SK-N-MC (cell line): ENCODE results near the gene MFSD12.
"Not testable (repeated sequence)": the region's sequence is repeated elsewhere in the genome, so short reads cannot be mapped to it uniquely, and the experiment has no call there.

Source experiments
- DNase-seq: peaks from one replicate; pipeline ENCODE4 v3.0.0-alpha.2; 2011; ENCODE audit warnings: low read depth, low spot score
- H3K27ac ChIP-seq: fragments of 200-600 bp; sonication (generic); 2 replicates; pipeline ENCODE4 v1.5.1; 2016; ENCODE audit warnings: mixed run types
- H3K36me3 ChIP-seq: fragments of 200-600 bp; sonication (generic); 2 replicates; pipeline ENCODE4 v1.6.1; 2017; ENCODE audit warnings: antibody characterized with exemption, low read length, mixed read lengths; ENCODE audit not compliant: insufficient read depth
- H3K4me3 ChIP-seq: fragments of 200-600 bp; sonication (generic); 2 replicates; pipeline ENCODE4 v1.5.1; 2016
- H3K9ac ChIP-seq: fragments of 200-600 bp; sonication (generic); 2 replicates; pipeline ENCODE4 v1.8.0; 2017; ENCODE audit warnings: mixed run types, mixed read lengths; ENCODE audit not compliant: insufficient read length
- H3K9me3 ChIP-seq: fragments of 200-600 bp; sonication (generic); 2 replicates; pipeline ENCODE4 v1.6.1; 2017; ENCODE audit warnings: low read depth, mild to moderate bottlenecking, antibody characterized with exemption, low read length, moderate library complexity, mixed read lengths
- EZH2 ChIP-seq: fragments of 200-600 bp; sonication (generic); IDR thresholded peaks from one replicate; pipeline ENCODE4 v1.6.1; 2017; ENCODE audit warnings: antibody characterized with exemption
- FOXP2 ChIP-seq: optimal IDR thresholded peaks from 2 replicates; pipeline ENCODE3; 2011; ENCODE audit warnings: mild to moderate bottlenecking, moderate library complexity; ENCODE audit not compliant: insufficient read depth; ENCODE audit errors: extremely low read length, control extremely low read depth
- POLR2AphosphoS5 ChIP-seq: IDR thresholded peaks from 2 replicates; pipeline ENCODE4 v1.6.1; 2012; ENCODE audit warnings: mild to moderate bottlenecking, low read depth, low read length, borderline replicate concordance

MFSD12 gene

GRCh38 chr19:3532154-3532786 lies 25.1 kb downstream of the MFSD12 start:
- Histone ChIP-seq H3K27ac (no peak overlapping the region), H3K36me3 (peaks cover 27% of the 10 kb centered on the region; the same call in 1 of the 2 replicates), H3K9ac (no peak overlapping the region), H3K9me3 (no peaks in the 10 kb centered on the region), H3K4me3 (no peak overlapping the region)
- TF ChIP-seq POLR2AphosphoS5 (no peak), FOXP2 (no peak), EZH2 (no peak)
- DNase-seq = no peak

DNA sequence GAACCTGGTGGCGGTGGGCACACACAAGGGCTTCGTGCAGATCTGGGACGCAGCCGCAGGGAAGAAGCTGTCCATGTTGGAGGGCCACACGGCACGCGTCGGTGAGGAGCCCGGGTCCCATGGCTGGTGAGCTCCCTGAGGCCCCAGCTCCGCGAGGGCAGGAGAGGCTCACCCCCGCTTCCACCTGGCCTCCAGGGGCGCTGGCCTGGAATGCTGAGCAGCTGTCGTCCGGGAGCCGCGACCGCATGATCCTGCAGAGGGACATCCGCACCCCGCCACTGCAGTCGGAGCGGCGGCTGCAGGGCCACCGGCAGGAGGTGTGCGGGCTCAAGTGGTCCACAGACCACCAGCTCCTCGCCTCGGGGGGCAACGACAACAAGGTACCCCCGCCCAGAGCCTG lies 25.7 kb downstream of the MFSD12 start:
- Histone ChIP-seq H3K36me3 (peaks cover 32% of the 10 kb centered on the region; the same call in 1 of the 2 replicates), H3K9ac (no peak overlapping the region), H3K27ac (no peak overlapping the region), H3K9me3 (no peaks in the 10 kb centered on the region), H3K4me3 (no peak overlapping the region)
- no peak for DNase-seq
- no peak for TF ChIP-seq FOXP2
- TF ChIP-seq POLR2AphosphoS5 = no peak
- TF ChIP-seq EZH2 = no peak

DNA sequence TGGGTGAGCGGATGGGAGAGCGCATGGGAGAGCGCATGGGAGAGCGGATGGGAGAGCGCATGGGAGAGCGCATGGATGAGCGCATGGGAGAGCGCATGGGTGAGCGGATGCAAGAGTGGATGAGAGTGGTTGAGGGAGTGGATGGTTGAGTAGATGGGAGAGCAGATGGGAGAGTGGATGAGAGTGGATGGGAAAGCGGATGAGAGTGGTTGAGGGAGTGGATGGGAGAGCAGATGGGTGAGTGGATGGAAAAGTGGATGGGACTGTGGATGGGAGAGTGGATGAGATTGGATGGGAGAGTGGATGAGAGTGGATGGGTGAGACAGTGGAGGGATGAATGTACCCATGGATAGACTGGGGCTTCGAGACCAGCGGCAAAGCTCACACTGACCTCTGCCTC lies 27.0 kb downstream of the MFSD12 start:
- TF ChIP-seq FOXP2 (no peak), POLR2AphosphoS5 (no peak), EZH2 (no peak)
- H3K27ac ChIP-seq = no peak overlapping the region
- no peak overlapping the region for H3K9ac ChIP-seq
- no peak for DNase-seq
- no peaks in the 10 kb centered on the region for H3K9me3 ChIP-seq
- H3K4me3 ChIP-seq = no peak overlapping the region
- peaks cover 37% of the 10 kb centered on the region; the same call in 1 of the 2 replicates for H3K36me3 ChIP-seq

DNA sequence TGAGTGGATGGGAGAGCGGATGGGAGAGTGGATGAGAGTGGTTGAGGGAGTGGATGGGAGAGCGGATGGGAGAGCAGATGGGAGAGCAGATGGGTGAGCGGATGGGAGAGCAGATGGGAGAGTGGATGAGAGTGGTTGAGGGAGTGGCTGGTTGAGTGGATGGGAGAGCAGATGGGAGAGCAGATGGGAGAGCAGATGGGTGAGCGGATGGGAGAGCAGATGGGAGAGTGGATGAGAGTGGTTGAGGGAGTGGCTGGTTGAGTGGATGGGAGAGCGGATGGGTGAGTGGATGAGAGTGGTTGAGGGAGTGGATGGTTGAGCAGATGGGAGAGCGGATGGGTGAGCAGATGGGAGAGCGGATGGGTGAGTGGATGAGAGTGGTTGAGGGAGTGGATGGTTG lies 28.1 kb downstream of the MFSD12 start:
- H3K36me3 ChIP-seq = peaks cover 35% of the 10 kb centered on the region; the same call in 1 of the 2 replicates
- not testable (repeated sequence) for H3K27ac ChIP-seq, H3K9me3 ChIP-seq, H3K4me3 ChIP-seq, DNase-seq, H3K9ac ChIP-seq

DNA sequence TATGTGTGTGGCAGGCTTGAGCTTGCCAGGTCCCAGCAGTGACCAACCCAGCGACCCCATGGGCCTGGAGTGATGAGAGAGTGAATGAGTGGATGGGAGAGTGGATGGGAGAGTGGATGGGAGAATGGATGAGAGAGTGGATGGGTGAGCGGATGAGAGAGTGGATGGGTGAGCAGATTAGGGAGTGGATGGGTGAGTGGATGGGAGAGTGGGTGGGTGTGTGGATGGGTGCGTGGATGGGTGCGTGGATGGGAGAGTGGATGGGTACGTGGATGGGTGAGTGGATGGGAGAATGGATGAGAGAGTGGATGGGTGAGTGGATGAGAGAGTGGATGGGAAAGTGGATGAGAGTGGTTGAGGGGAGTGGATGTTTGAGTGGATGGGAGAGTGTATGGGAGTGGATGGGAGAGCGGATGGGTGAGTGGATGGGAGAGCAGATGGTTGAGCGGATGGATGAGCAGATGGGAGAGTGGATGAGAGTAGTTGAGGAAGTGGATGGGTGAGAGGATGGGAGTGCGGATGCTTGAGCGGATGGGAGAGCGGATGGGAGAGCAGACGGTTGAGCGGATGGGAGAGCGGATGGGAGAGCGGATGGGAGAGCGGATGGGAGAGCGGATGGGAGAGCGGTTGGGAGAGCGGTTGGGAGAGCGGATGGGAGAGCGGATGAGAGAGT lies 28.7 kb downstream of the MFSD12 start:
- Histone ChIP-seq H3K36me3 (peaks cover 40% of the 10 kb centered on the region; the same call in 1 of the 2 replicates), H3K9ac (no peak overlapping the region), H3K27ac (no peak overlapping the region), H3K4me3 (no peak overlapping the region), H3K9me3 (no peaks in the 10 kb centered on the region)
- TF ChIP-seq FOXP2 (no peak), POLR2AphosphoS5 (no peak), EZH2 (no peak)
- no peak for DNase-seq

GRCh38 chr19:3528080-3528479 lies 29.3 kb downstream of the MFSD12 start:
- Histone ChIP-seq H3K36me3 (peaks cover 34% of the 10 kb centered on the region; the same call in 1 of the 2 replicates), H3K9ac (no peak overlapping the region), H3K27ac (no peak overlapping the region), H3K9me3 (no peaks in the 10 kb centered on the region), H3K4me3 (no peak overlapping the region)
- TF ChIP-seq POLR2AphosphoS5 (no peak), FOXP2 (no peak), EZH2 (no peak)
- DNase-seq = no peak

DNA sequence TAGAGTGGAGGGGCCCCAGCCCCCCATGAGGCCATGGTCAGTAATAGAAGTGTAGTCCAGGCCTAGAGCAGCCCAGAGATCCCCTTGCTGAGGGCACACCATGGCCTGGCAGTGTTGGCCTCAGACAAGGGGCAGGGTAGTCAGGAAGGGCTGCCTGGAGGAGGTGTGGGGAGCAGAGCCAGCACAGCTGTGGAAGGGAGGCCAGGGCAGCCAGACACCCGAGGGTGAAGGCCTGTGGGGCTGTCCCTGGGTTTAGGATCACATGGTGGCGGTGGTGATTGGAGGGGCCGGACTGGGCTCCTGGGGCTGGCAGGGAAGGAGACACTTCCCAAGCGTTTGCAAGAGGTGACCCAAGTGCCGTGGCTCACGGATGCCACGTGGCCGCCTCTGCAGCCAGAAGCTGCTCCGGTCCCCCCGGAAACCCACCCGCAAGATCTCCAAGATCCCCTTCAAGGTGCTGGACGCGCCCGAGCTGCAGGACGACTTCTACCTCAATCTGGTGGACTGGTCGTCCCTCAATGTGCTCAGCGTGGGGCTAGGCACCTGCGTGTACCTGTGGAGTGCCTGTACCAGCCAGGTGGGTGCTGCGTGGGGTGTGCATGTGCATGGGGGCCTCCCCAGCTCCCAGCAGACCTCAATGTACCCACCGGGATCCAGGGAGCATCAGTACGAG lies 30.0 kb downstream of the MFSD12 start:
- H3K4me3 ChIP-seq = no peak overlapping the region

DNA sequence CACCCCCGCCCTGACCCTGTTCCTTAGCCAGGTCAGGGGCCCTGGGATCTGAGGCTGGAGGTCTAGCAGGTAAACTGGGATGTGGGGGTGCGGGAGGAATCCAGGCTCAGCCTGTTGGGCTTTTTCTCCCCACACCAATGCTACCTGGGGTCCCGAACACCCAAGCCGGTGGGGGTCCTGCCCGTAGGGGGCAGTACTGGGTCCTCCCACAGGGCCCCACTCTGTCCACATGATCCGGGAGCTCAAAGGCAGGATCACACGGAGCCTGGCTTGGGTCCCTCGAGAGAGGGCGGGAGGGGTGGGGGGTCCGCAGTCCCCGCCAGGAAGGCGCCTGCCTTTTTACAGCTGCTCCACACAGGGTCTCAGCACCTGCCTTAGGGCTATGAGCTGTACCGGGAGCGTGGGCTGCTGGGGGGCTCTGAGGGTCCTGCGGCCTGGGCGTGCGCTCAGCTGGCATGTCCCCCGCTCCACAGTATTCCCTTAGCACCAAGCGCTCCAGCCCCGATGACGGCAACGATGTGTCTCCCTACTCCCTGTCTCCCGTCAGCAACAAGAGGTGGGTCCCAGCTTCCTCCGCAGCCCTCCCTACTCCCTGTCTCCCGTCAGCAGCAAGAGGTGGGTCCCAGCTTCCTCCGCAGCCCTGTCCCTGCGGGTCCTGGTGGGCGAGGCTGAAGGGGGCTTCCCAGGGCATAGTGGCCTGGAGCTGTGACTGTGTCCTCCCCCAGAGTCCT lies 30.7 kb downstream of the MFSD12 start:
- Histone ChIP-seq H3K4me3 (no peak overlapping the region), H3K9ac (no peak overlapping the region), H3K27ac (no peak overlapping the region), H3K36me3 (peaks cover 27% of the 10 kb centered on the region; the same call in 1 of the 2 replicates), H3K9me3 (no peaks in the 10 kb centered on the region)
- no peak for TF ChIP-seq EZH2
- no peak for TF ChIP-seq FOXP2
- no peak for TF ChIP-seq POLR2AphosphoS5
- DNase-seq = no peak

More for the DNA sequence above, 30.0 kb downstream of the MFSD12 start:
- DNase-seq = no peak
- Histone ChIP-seq H3K36me3 (peaks cover 28% of the 10 kb centered on the region; the same call in 1 of the 2 replicates), H3K9me3 (no peaks in the 10 kb centered on the region), H3K9ac (no peak overlapping the region), H3K27ac (no peak overlapping the region)
- TF ChIP-seq EZH2 (no peak), FOXP2 (no peak), POLR2AphosphoS5 (no peak)
